GM12801 (cell line): ENCODE data around the gene MIDN.

Experiments
- TF ChIP-seq, protein P1 (sequence below): IDR thresholded peaks from one replicate; pipeline ENCODE4 v1.5.1; 2011; ENCODE audit warnings: control low read depth; ENCODE audit not compliant: insufficient read length; ENCODE audit errors: extremely low read depth

Gene MIDN

DNA sequence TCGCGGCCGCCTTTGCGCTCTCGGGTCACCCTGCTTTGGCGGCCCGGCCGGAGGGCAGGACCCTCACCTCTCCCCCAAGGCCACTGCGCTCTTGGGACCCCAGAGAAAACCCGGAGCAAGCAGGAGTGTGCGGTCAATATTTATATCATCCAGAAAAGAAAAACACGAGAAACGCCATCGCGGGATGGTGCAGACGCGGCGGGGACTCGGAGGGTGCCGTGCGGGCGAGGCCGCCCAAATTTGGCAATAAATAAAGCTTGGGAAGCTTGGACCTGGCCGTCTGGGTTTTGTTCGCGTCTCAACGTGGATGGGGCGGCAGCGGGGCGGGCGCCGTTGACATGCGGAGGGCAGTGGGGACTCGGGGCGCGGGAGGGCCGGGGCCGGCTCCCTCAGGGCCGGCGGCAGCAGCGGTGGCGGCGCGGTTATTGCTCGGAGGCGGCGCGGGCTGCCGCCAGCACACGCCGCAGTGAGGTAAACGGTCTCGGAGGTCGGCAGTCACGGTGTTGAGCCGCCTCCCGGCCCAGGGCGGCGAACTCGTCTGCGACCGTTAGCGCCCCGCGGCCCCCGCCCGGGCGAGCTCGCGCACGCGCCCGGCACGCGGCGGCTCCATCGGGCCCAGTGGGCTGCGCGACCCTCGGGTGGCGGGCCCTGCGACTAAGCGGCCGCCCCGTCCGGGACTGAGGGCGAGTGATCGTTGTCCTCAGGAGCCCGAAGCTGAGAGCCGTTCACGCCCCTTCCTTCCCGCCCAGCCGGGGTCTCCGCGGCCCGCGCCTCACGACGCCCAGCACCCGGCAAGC is 20.0 kb upstream of the MIDN start:
- TF ChIP-seq, protein P1, sequence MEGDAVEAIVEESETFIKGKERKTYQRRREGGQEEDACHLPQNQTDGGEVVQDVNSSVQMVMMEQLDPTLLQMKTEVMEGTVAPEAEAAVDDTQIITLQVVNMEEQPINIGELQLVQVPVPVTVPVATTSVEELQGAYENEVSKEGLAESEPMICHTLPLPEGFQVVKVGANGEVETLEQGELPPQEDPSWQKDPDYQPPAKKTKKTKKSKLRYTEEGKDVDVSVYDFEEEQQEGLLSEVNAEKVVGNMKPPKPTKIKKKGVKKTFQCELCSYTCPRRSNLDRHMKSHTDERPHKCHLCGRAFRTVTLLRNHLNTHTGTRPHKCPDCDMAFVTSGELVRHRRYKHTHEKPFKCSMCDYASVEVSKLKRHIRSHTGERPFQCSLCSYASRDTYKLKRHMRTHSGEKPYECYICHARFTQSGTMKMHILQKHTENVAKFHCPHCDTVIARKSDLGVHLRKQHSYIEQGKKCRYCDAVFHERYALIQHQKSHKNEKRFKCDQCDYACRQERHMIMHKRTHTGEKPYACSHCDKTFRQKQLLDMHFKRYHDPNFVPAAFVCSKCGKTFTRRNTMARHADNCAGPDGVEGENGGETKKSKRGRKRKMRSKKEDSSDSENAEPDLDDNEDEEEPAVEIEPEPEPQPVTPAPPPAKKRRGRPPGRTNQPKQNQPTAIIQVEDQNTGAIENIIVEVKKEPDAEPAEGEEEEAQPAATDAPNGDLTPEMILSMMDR: no peak

DNA sequence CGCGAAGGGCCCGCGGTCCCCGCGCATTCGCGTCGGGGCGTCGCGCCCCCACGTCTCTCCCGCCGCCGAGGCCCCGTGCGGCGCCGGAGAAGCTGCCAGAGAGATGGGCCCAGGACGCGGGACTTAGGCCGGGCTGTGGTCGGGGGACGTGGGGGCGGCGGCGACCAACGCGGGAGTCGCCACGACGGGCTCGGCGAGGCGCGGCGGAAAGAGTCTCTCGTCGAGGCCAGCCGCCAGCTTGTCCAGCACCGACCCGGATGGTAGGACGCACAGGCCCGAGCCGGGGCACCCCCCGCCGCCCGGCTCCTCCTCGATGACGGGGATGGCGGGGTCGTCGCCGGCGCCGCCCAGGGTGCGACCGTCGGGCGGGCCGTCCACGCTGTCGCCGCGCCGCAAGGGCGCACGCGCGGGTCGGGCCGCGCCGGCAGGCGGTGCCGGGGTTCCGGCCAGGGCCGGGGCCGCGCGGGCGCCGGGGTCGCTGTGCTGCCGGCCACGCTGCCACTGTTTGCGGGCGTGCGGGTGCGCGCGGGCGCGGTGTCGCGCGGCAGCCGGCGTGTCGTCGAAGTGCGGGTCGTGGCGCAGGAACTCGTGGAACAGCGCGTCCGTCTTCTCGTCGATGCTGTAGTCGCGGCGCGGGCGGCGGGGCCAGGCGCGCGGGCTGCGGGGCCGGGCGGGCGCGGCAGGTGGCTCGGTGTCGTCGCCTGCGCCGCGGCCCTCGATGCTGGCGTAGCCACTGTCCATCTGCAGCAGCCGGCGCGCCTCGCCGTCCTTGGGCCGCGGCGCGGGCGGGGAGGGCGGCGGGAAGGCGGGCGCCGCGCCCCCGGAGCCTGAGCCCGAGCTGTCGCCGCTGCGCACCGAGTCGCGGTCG is 19.1 kb upstream of the MIDN start:
- TF ChIP-seq, protein P1: no peak

DNA sequence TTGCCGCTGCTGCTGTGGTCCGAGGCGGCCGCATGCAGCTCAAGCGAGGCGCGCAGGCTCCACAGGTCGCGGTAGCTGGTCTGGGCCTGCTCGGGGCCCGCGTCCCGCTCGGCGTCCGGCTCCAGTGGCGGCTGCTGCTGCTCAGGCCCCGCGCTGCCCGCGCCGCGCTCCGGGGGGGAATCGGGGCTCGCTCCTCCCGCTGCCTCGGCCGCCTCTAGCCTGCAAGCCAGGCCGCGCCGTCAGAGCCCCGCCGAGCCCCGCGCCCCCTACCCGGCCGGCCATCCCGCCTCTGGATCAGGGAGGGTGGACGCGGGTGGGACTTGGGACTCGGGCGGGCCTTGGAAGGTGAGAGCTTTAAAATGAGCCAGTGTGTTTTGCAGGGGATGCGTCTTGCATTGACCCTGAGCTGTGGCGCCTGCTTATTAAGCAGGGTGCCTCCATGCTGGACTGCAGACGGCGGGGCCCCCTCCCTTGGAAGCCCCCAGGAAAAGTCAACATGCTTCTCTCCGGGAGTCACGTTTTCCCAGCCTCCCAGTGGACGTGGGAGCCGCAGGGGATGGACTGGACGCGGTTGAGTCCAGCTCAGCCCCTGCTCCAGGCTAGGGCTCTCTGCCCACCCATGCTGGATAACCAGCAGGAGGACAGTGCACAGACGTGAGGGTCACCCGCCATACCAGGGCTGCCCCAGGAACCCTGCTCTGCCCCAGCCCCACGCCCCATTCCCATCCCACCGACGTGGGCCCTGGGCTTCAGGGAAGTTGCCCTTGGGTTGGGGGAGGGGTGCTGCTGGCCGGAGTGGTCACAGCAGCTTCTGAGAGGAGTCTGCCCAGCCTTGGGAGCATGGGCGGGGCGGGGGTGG is 18.2 kb upstream of the MIDN start:
- TF ChIP-seq, protein P1: no peak

DNA sequence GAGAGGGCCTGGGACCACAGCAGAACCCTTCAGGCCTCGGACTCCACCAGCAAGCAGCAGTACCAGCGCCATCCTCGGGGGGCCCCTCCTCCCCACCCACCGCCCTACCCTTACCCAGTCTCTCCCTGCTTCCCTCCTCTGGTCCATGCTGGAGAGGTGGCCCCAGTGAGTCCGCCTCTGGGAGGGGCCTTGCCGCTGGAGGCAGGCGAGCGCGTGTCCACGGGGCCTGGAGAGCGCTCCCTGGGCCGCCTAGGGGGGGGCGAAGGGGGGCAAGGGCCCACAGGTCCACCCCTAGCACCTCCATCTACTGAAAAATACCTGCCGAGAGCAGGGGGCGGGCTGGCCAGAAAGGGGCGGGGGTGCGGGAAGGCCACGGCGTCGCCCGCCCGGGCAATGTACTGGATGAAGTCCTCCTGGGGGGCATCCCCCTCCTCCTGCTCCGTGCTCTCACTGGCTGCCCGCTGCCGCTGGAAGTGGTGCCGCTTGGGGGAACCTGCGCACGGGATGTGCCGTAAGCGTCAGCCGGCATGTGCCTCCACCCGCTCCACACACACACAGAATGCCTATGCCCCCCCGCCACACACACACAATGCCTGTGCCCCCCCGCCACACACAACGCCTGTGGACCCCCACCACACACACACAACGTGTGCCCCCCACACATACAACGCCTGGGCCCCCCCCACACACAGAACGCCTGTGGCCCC is 17.4 kb upstream of the MIDN start:
- TF ChIP-seq, protein P1: no peak

DNA sequence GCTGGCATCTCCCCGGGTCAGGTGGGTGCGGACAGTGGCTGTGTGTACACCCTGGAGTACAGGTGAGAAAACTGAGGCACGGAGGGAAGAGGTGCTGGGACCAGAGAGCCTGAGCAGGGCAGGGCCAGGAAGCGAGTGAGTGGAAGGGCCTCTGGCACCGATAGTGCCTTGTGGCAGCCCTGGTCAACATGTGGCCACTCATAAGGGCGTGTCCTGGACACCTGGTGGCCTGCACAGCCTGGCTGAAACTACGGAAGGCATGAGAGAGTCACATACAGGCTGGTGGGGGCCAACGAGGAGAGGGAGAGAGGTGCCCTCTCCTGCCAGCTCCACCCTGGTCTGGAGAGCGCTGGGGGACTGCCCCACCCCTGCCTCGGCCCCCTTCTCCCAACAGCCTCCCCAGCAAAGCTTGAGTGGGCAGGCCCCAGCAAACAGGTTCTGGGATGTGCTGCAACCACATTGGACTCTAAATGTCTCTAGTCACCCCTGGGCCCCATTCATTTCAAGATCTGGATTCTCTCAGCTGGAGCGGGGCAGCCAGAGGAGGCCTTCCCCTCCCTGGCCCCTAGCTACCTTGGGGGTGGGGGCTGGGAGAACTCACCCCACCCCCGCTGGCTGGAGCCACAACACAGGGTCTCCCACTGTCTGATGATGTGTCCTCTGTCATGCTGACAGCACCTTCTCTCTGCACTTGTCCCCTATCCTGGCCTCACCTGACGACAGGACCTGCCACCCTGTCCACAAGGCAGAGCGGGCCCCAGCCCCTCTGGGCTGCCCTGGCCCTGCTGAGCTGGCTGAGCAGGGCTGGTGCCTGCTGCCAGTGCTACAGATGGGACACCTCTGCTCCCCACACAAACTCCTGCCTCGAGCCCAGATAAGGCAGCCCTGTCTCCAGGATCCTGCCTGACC is 16.4 kb upstream of the MIDN start:
- TF ChIP-seq, protein P1: no peak

DNA sequence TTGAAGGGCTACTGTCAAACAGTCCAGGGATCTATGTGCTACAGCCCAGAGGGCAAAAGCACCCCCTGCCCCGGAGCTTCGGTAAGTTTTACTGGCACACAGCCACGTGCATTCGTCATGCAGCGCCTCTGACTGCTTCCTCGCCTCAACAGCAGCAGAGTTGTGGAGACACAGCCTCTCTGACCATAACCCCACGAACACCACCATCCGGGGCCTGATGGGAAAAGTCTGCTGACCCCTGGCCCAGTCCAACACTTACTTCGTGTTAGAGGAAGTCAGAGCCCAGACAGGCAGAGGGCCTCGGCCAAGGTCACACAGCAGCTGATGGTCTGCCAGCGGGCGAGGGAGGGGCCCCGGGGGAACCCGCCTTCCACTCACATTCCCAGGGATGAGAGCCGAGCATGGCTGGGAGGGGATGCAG is 15.7 kb upstream of the MIDN start:
- TF ChIP-seq, protein P1: no peak
